WTC11 (cell line): Measurements from ENCODE around the gene AK8. TPM values are rescaled to one million over a fixed set of nuclear protein-coding genes. Genes with fewer than 3 reads are reported as not detected.

ENCODE experiments used
- ATAC-seq: fragments of 200-7000 bp; cut with Tn5 transposase; 2 replicates; pipeline ENCODE4 v1.10.0; 2021; ENCODE audit warnings: mild to moderate bottlenecking, moderate library complexity
- CTCF ChIA-PET: fragments of 300-600 bp; sonication (Branson Sonifier 250); formaldehyde crosslinking; loops from one replicate; lab custom pipeline; 2021; ENCODE audit warnings: antibody characterized with exemption; lab: Charles Lee
- POLR2A ChIA-PET: fragments of 350-600 bp; sonication (Branson Sonifier 250); formaldehyde crosslinking; loops from one replicate; lab custom pipeline; 2021; ENCODE audit warnings: antibody characterized with exemption; lab: Charles Lee
- DNase-seq: peaks from one replicate; pipeline ENCODE4 v3.0.0; 2021; ENCODE audit warnings: low spot score
- H3K27ac Mint-ChIP-seq: 2 replicates; pipeline ENCODE4 v1.8.0; 2021; ENCODE audit warnings: mixed read lengths
- H3K27me3 Mint-ChIP-seq: 2 replicates; pipeline ENCODE4 v1.8.0; 2021; ENCODE audit warnings: low read depth, mild to moderate bottlenecking, moderate library complexity, mixed read lengths
- H3K36me3 Mint-ChIP-seq: 2 replicates; pipeline ENCODE4 v1.8.0; 2021; ENCODE audit warnings: mixed read lengths
- H3K4me1 Mint-ChIP-seq: 2 replicates; pipeline ENCODE4 v1.8.0; 2022; ENCODE audit warnings: mixed read lengths
- H3K4me3 Mint-ChIP-seq: 2 replicates; pipeline ENCODE4 v1.8.0; 2021; ENCODE audit warnings: mild to moderate bottlenecking, moderate library complexity, mixed read lengths
- H3K9me3 Mint-ChIP-seq: 2 replicates; pipeline ENCODE4 v1.8.0; 2021; ENCODE audit warnings: mixed read lengths
- ARID4B ChIP-seq: sonication (generic); formaldehyde crosslinking; IDR thresholded peaks from 2 replicates; pipeline ENCODE4 v1.8.0; 2023; ENCODE audit warnings: missing genetic modification reagents, mild to moderate bottlenecking, borderline replicate concordance
- ATF3 ChIP-seq: sonication (generic); formaldehyde crosslinking; conservative IDR thresholded peaks from 2 replicates; pipeline ENCODE4 v1.8.1; 2022; ENCODE audit warnings: mild to moderate bottlenecking, missing genetic modification reagents
- ATF6 ChIP-seq: sonication (generic); formaldehyde crosslinking; IDR thresholded peaks from 2 replicates; pipeline ENCODE4 v1.8.1; 2023; ENCODE audit warnings: mild to moderate bottlenecking, missing genetic modification reagents
- CREB1 ChIP-seq: sonication (generic); formaldehyde crosslinking; IDR thresholded peaks from 2 replicates; pipeline ENCODE4 v1.8.0; 2023; ENCODE audit warnings: mild to moderate bottlenecking, missing genetic modification reagents
- CREM ChIP-seq: sonication (generic); formaldehyde crosslinking; IDR thresholded peaks from 2 replicates; pipeline ENCODE4 v1.8.1; 2022; ENCODE audit warnings: mild to moderate bottlenecking, missing genetic modification reagents, moderate library complexity
- E2F5 ChIP-seq: sonication (generic); formaldehyde crosslinking; IDR thresholded peaks from 2 replicates; pipeline ENCODE4 v1.8.1; 2022; ENCODE audit warnings: mild to moderate bottlenecking, moderate library complexity, missing genetic modification reagents
- FOXK1 ChIP-seq: sonication (generic); formaldehyde crosslinking; IDR thresholded peaks from 2 replicates; pipeline ENCODE4 v1.8.0; 2022; ENCODE audit warnings: mild to moderate bottlenecking, moderate library complexity, missing genetic modification reagents
- FOXP4 ChIP-seq: sonication (generic); formaldehyde crosslinking; IDR thresholded peaks from 2 replicates; pipeline ENCODE4 v1.8.0; 2022; ENCODE audit warnings: mild to moderate bottlenecking, missing genetic modification reagents
- GRHL2 ChIP-seq: fragments of 250-450 bp; sonication (Bioruptor Pico); IDR thresholded peaks from 2 replicates; pipeline ENCODE4 v1.8.0; 2022; ENCODE audit warnings: mild to moderate bottlenecking, moderate library complexity; ENCODE audit not compliant: insufficient replicate concordance, severe bottlenecking
- GTF2I ChIP-seq: fragments of 250-450 bp; sonication (Bioruptor Pico); conservative IDR thresholded peaks from 2 replicates; pipeline ENCODE4 v1.4.0; 2021; ENCODE audit warnings: mild to moderate bottlenecking
- IRF1 ChIP-seq: sonication (generic); formaldehyde crosslinking; IDR thresholded peaks from 2 replicates; pipeline ENCODE4 v1.8.0; 2023; ENCODE audit warnings: missing genetic modification reagents
- JAZF1 ChIP-seq: fragments of 250-450 bp; sonication (Bioruptor Pico); IDR thresholded peaks from 2 replicates; pipeline ENCODE4 v1.9.0; 2021; ENCODE audit warnings: moderate library complexity, mild to moderate bottlenecking, inconsistent platforms
- OVOL2 ChIP-seq: fragments of 250-450 bp; sonication (Bioruptor Pico); IDR thresholded peaks from 2 replicates; pipeline ENCODE4 v1.9.0; 2021; ENCODE audit warnings: mild to moderate bottlenecking, borderline replicate concordance
- PRDM15 ChIP-seq: sonication (generic); formaldehyde crosslinking; IDR thresholded peaks from 2 replicates; pipeline ENCODE4 v1.8.0; 2022; ENCODE audit warnings: missing genetic modification reagents
- PRRX2 ChIP-seq: fragments of 250-450 bp; sonication (Bioruptor Pico); IDR thresholded peaks from 2 replicates; pipeline ENCODE4 v1.8.0; 2021; ENCODE audit warnings: mild to moderate bottlenecking
- RORB ChIP-seq: fragments of 250-450 bp; sonication (Bioruptor Pico); IDR thresholded peaks from 2 replicates; pipeline ENCODE4 v1.9.0; 2021; ENCODE audit warnings: mild to moderate bottlenecking
- TP53 ChIP-seq: sonication (generic); formaldehyde crosslinking; IDR thresholded peaks from 2 replicates; pipeline ENCODE4 v1.8.1; 2023; ENCODE audit warnings: mild to moderate bottlenecking, missing genetic modification reagents
- ZBTB21 ChIP-seq: sonication (generic); formaldehyde crosslinking; IDR thresholded peaks from 2 replicates; pipeline ENCODE4 v1.8.1; 2023; ENCODE audit warnings: mild to moderate bottlenecking, missing genetic modification reagents, borderline replicate concordance
- ZNF138 ChIP-seq: sonication (generic); formaldehyde crosslinking; conservative IDR thresholded peaks from 2 replicates; pipeline ENCODE4 v1.8.1; 2022; ENCODE audit warnings: mild to moderate bottlenecking, moderate library complexity, missing genetic modification reagents
- ZNF317 ChIP-seq: sonication (generic); formaldehyde crosslinking; IDR thresholded peaks from 2 replicates; pipeline ENCODE4 v1.8.1; 2023; ENCODE audit warnings: low read depth, mild to moderate bottlenecking, moderate library complexity, missing genetic modification reagents, borderline replicate concordance
- ZNF423 ChIP-seq: fragments of 250-450 bp; sonication (Bioruptor Pico); IDR thresholded peaks from 2 replicates; pipeline ENCODE4 v2.1.2; 2022; ENCODE audit warnings: mild to moderate bottlenecking, moderate library complexity
- total RNA-seq: library from RNA; stranded (reverse); gene quantifications from 3 replicates; pipeline ENCODE4 v1.2.3, GENCODE V29; 2021

The AK8 gene
- total RNA-seq, 1 experiment from 2014 or later: 0.48 TPM

- Mint-ChIP-seq H3K27me3 (peaks cover 54% of the 10 kb centered on the region), H3K9me3 (peaks cover 26% of the 10 kb centered on the region), H3K4me1 (no peaks in the 10 kb centered on the region), H3K4me3 (no peak overlapping the region), H3K36me3 (peaks cover 5% of the 10 kb centered on the region; the same call in 1 of the 2 replicates), H3K27ac (no peak overlapping the region)
- CTCF ChIA-PET: interaction anchor here (0.6 to 0.9 kb wide), 2 partner anchors 19 to 43 kb away, joined by 4 read pairs; no protein-coding TSS in a partner anchor
- DNase-seq (no peak), ATAC-seq (no peak)
- TF ChIP-seq PRRX2 (CRISPR knock-in tag): no peak
- TF ChIP-seq ZNF423 (CRISPR knock-in tag): no peak
- TF ChIP-seq FOXK1 (CRISPR knock-in tag): no peak
- no peak for TF ChIP-seq JAZF1 (CRISPR knock-in tag)
- TF ChIP-seq ZNF317: no peak
- POLR2A ChIA-PET: no interaction called here
Measured at GRCh38 chr9:132788378-132788777, 89.7 kb downstream of the AK8 start.

- Mint-ChIP-seq H3K4me1 (no peaks in the 10 kb centered on the region), H3K9me3 (peaks cover 26% of the 10 kb centered on the region), H3K4me3 (no peak overlapping the region), H3K27ac (no peak overlapping the region), H3K36me3 (peaks cover 5% of the 10 kb centered on the region; the same call in 1 of the 2 replicates), H3K27me3 (peaks cover 48% of the 10 kb centered on the region)
- ATAC-seq (no peak), DNase-seq (no peak)
- ChIA-PET CTCF (interaction anchor here (0.9 kb wide), 1 partner anchor 18 kb away, joined by 4 read pairs; no protein-coding TSS in a partner anchor), POLR2A (no interaction called here)
- TF ChIP-seq CREM (CRISPR knock-in tag): no peak
- TF ChIP-seq ZNF138 (CRISPR knock-in tag): no peak
- no peak for TF ChIP-seq GTF2I (CRISPR knock-in tag)
- no peak for TF ChIP-seq ARID4B (CRISPR knock-in tag)
- no peak for TF ChIP-seq E2F5
- TF ChIP-seq TP53: no peak
- TF ChIP-seq GRHL2 (CRISPR knock-in tag): no peak
- no peak for TF ChIP-seq PRDM15 (CRISPR knock-in tag)
- no peak for TF ChIP-seq ATF6 (CRISPR knock-in tag)
- no peak for TF ChIP-seq CREB1 (CRISPR knock-in tag)
- no peak for TF ChIP-seq ATF3
- TF ChIP-seq FOXP4 (CRISPR knock-in tag): no peak
- no peak for TF ChIP-seq OVOL2 (CRISPR knock-in tag)
- TF ChIP-seq IRF1: no peak
- TF ChIP-seq RORB: no peak
- no peak for TF ChIP-seq ZBTB21 (CRISPR knock-in tag)
Measured at GRCh38 chr9:132787748-132788159, 90.3 kb downstream of the AK8 start.
